ENCODE results near the gene C11orf24.
A peak's percentile ranks its signal among the peaks of the same experiment; 100 is the strongest.

- TF ChIP-seq CTCF (IDR thresholded peaks at IDR 0.05) (no peak), EZH2 (IDR thresholded peaks at IDR 0.05) (peak; percentile 21)
These were observed 41.9 kb upstream of the C11orf24 start for GRCh38 chr11:68313574-68314202.

Measured in neural progenitor cell (in vitro differentiated cells).